Stomach (tissue), 9 donors: Measurements from ENCODE around the gene GALNT18. TPM values are rescaled to one million over a fixed set of nuclear protein-coding genes. Genes with fewer than 3 reads are reported as not detected.

ENCODE experiments used
- DNase-seq, 2 donors: peaks; one replicate each; pipeline versions ENCODE4 v3.0.0 to v3.0.0-alpha.2; 2013 to 2019
- H3K27ac ChIP-seq, 5 donors: fragments of 200-600 bp in 4 of 5; sonication (generic) in 4 of 5; one replicate each; pipeline ENCODE4 v1.5.1; 2013 to 2019; ENCODE audit warnings: mild to moderate bottlenecking in 1 of 5, moderate library complexity in 1 of 5
- H3K27me3 ChIP-seq, 3 donors: fragments of 200-600 bp; sonication (generic); one replicate each; pipeline ENCODE4 v1.5.1; 2017 to 2019; ENCODE audit warnings: mixed run types in 1 of 3
- H3K36me3 ChIP-seq, 4 donors: fragments of 200-600 bp; sonication (generic); 1 replicate in 3 of 4; 2 replicates in 1 of 4; pipeline ENCODE4 v1.5.1; 2016 to 2019
- H3K4me1 ChIP-seq, 4 donors: fragments of 200-600 bp; sonication (generic); one replicate each; pipeline ENCODE4 v1.5.1; 2016 to 2019
- H3K4me3 ChIP-seq, 4 donors: fragments of 200-600 bp; sonication (generic) in 3 of 4; one replicate each; pipeline ENCODE4 v1.5.1; 2016 to 2019; ENCODE audit warnings: mild to moderate bottlenecking in 1 of 4
- H3K9me3 ChIP-seq, 4 donors: fragments of 200-600 bp; sonication (generic); one replicate each; pipeline ENCODE4 v1.5.1; 2016 to 2019
- CTCF ChIP-seq, 7 experiments: fragments of 450-650 bp in 4 of 7; fragments of 200-600 bp in 3 of 7; sonication (generic) in 3 of 7; IDR thresholded peaks; one replicate each; pipeline ENCODE4 v1.5.1; 2016 to 2019; ENCODE audit warnings: antibody characterized with exemption in 7 of 7, control low read depth in 2 of 7, mild to moderate bottlenecking in 1 of 7
- EP300 ChIP-seq: sonication (generic); formaldehyde crosslinking; IDR thresholded peaks from one replicate; pipeline ENCODE4 v1.6.1; 2017; ENCODE audit warnings: antibody characterized with exemption
- POLR2A ChIP-seq, 4 donors: fragments of 450-650 bp; IDR thresholded peaks; one replicate each; pipeline ENCODE4 v1.6.1; 2016; ENCODE audit warnings: antibody characterized with exemption in 4 of 4, control low read depth in 2 of 4, mild to moderate bottlenecking in 1 of 4, moderate library complexity in 1 of 4
- POLR2AphosphoS5 ChIP-seq, 3 donors: sonication (generic); formaldehyde crosslinking; IDR thresholded peaks; one replicate each; pipeline ENCODE4 v1.6.1; 2016; ENCODE audit warnings: antibody characterized with exemption in 3 of 3
- WGBS, 5 donors: extraction: QIAGEN DNeasy Blood & Tissue Kit in 3 of 5; methylation state at CpG; one replicate each; pipeline versions ENCODE4 v1.1.5 to v1.1.7; 2013 to 2018; 5-methylcytosine and 5-hydroxymethylcytosine counted together
- intact Hi-C: fragments of 100-400 bp; cut with DNase I; formaldehyde crosslinking; loops from one replicate; pipeline ENCODE4 v1.15.1; 2023; ENCODE audit warnings: low total_unique reads
- polyA plus RNA-seq, 3 donors: library from polyadenylated mRNA; stranded (reverse); fragments of 200-250 nt; gene quantifications; one replicate each; pipeline ENCODE4 v1.2.3, GENCODE V29; 2013
- total RNA-seq, 5 donors: library from RNA; depleted of rRNA; stranded (reverse); fragments of >200 nt; gene quantifications; one replicate each; pipeline versions ENCODE4 v1.1.0 to v1.2.3, GENCODE V29; 2014 to 2016
- donor health status: healthy with polysubstance abuse.
- donor health status: Bipolar disorder and iron deficiency.
- donor health status: healthy.

Gene GALNT18
- total and polyA plus RNA-seq, 8 donors, result 0.58 to 16.1 (median 2.7) TPM

- H3K9me3 ChIP-seq, result no peaks in the 10 kb centered on the region
- no peak overlapping the region for H3K4me3 ChIP-seq
- H3K36me3 ChIP-seq, result no peaks in the 10 kb centered on the region
- intact Hi-C loops, result no loop called here
- H3K27me3 ChIP-seq, result no peaks in the 10 kb centered on the region
- no peak overlapping the region for H3K27ac ChIP-seq
- WGBS, 5 donors, result 85 to 91% (median 90%) methylated on average over 5 of the region's 5 CpGs
- DNase-seq, result no peak
- no peak for TF ChIP-seq POLR2A (IDR thresholded peaks at IDR 0.05)
- TF ChIP-seq CTCF (IDR thresholded peaks at IDR 0.05), result no peak
- no peak for TF ChIP-seq EP300
- TF ChIP-seq POLR2AphosphoS5 (IDR thresholded peaks at IDR 0.05), result no peak
- H3K4me1 ChIP-seq, result peaks cover 0 to 7% (median 0%) of the 10 kb centered on the region in 4 donors
These were observed 76.2 kb downstream of the GALNT18 start for GRCh38 chr11:11545285-11546275.

- Histone ChIP-seq H3K9me3 (no peaks in the 10 kb centered on the region), H3K27ac (peak overlapping the region in 2 of 5 donors; percentile 20 to 27), H3K4me3 (no peak overlapping the region), H3K4me1 (peaks cover 2 to 7% (median 3%) of the 10 kb centered on the region in 4 donors), H3K27me3 (no peaks in the 10 kb centered on the region), H3K36me3 (no peaks in the 10 kb centered on the region)
- intact Hi-C loops, result no loop called here
- no peak for DNase-seq
- TF ChIP-seq EP300, result no peak
- TF ChIP-seq CTCF (IDR thresholded peaks at IDR 0.05), result no peak
- no peak for TF ChIP-seq POLR2AphosphoS5 (IDR thresholded peaks at IDR 0.05)
- TF ChIP-seq POLR2A (IDR thresholded peaks at IDR 0.05), result no peak
- 83 to 91% (median 87%) methylated on average over 7 of the region's 7 CpGs for WGBS, 5 donors
These were observed 78.1 kb downstream of the GALNT18 start for GRCh38 chr11:11543656-11544055.

GRCh38 chr11:11540157-11540556 lies 81.6 kb downstream of the GALNT18 start:
- H3K4me1 ChIP-seq, result peaks cover 6 to 20% (median 13%) of the 10 kb centered on the region in 4 donors
- H3K9me3 ChIP-seq, result no peaks in the 10 kb centered on the region
- no peak for DNase-seq
- H3K27ac ChIP-seq, result no peak overlapping the region
- intact Hi-C loops, result no loop called here
- no peaks in the 10 kb centered on the region for H3K36me3 ChIP-seq
- no peaks in the 10 kb centered on the region for H3K27me3 ChIP-seq
- H3K4me3 ChIP-seq, result no peak overlapping the region
- 83 to 91% (median 90%) methylated on average over 6 of the region's 6 CpGs for WGBS, 5 donors
- TF ChIP-seq POLR2A (IDR thresholded peaks at IDR 0.05) (no peak), CTCF (IDR thresholded peaks at IDR 0.05) (no peak), EP300 (no peak), POLR2AphosphoS5 (IDR thresholded peaks at IDR 0.05) (no peak)

- DNase-seq, result peak in 1 of 2 donors; percentile 52
- 45 to 73% (median 58%) methylated on average over 7 to 12 of the region's 12 CpGs for WGBS, 5 donors
- H3K27ac ChIP-seq, result peak overlapping the region in 2 of 5 donors; percentile 2 to 22
These were observed 83.4 kb downstream of the GALNT18 start for GRCh38 chr11:11538277-11538960.

More at GRCh38 chr11:11538277-11538960, 83.4 kb downstream of the GALNT18 start:
- Histone ChIP-seq H3K9me3 (no peaks in the 10 kb centered on the region), H3K27me3 (no peaks in the 10 kb centered on the region), H3K4me1 (peaks cover 6 to 26% (median 18%) of the 10 kb centered on the region in 4 donors), H3K36me3 (no peaks in the 10 kb centered on the region), H3K4me3 (no peak overlapping the region)
- intact Hi-C loops, result no loop called here
- TF ChIP-seq CTCF (IDR thresholded peaks at IDR 0.05) (no peak), EP300 (no peak), POLR2A (IDR thresholded peaks at IDR 0.05) (no peak), POLR2AphosphoS5 (IDR thresholded peaks at IDR 0.05) (no peak)
